Measurements from ENCODE around the gene KRTAP1-5. TPM values are rescaled to one million over a fixed set of nuclear protein-coding genes. Genes with fewer than 3 reads are reported as not detected.
"Not testable (repeated sequence)": the region's sequence is repeated elsewhere in the genome, so short reads cannot be mapped to it uniquely, and the experiment has no call there.

Gene KRTAP1-5
- total RNA-seq, 4 donors from 2014 or later: not detected

- H3K4me1 ChIP-seq: no peaks in the 10 kb centered on the region
- H3K27ac ChIP-seq (replicated peaks in 1 of 4): no peak overlapping the region
- intact Hi-C loops (cut with DNase I): no loop called here
- no peak overlapping the region for H3K4me3 ChIP-seq
- no peaks in the 10 kb centered on the region for H3K36me3 ChIP-seq
- TF ChIP-seq POLR2AphosphoS5 (IDR thresholded peaks at IDR 0.05): no peak
- TF ChIP-seq, protein P1, sequence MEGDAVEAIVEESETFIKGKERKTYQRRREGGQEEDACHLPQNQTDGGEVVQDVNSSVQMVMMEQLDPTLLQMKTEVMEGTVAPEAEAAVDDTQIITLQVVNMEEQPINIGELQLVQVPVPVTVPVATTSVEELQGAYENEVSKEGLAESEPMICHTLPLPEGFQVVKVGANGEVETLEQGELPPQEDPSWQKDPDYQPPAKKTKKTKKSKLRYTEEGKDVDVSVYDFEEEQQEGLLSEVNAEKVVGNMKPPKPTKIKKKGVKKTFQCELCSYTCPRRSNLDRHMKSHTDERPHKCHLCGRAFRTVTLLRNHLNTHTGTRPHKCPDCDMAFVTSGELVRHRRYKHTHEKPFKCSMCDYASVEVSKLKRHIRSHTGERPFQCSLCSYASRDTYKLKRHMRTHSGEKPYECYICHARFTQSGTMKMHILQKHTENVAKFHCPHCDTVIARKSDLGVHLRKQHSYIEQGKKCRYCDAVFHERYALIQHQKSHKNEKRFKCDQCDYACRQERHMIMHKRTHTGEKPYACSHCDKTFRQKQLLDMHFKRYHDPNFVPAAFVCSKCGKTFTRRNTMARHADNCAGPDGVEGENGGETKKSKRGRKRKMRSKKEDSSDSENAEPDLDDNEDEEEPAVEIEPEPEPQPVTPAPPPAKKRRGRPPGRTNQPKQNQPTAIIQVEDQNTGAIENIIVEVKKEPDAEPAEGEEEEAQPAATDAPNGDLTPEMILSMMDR (IDR thresholded peaks at IDR 0.05): no peak
- TF ChIP-seq EP300 (IDR thresholded peaks at IDR 0.05): no peak
- no peak for TF ChIP-seq POLR2A (IDR thresholded peaks at IDR 0.05; ENCODE audit: low read depth)
- H3K27me3 ChIP-seq: peaks cover 0 to 5% (median 0%) of the 10 kb centered on the region in 4 donors
- 89% methylated on average over 4 of the region's 4 CpGs for WGBS
- H3K9me3 ChIP-seq: no peaks in the 10 kb centered on the region
- no peak for DNase-seq (ENCODE audit: extremely low spot score)
Measured at GRCh38 chr17:41063449-41063848, 36.4 kb upstream of the KRTAP1-5 start.

- intact Hi-C loops (cut with DNase I): no loop called here
- Histone ChIP-seq H3K36me3 (no peaks in the 10 kb centered on the region), H3K4me1 (no peaks in the 10 kb centered on the region), H3K9me3 (peaks cover 0 to 5% (median 0%) of the 10 kb centered on the region in 4 donors), H3K27ac (replicated peaks in 1 of 4) (no peak overlapping the region), H3K27me3 (peaks cover 0 to 16% (median 0%) of the 10 kb centered on the region in 4 donors), H3K4me3 (no peak overlapping the region)
- TF ChIP-seq POLR2AphosphoS5 (IDR thresholded peaks at IDR 0.05): no peak
- TF ChIP-seq EP300 (IDR thresholded peaks at IDR 0.05): no peak
- TF ChIP-seq, protein P1 (IDR thresholded peaks at IDR 0.05): no peak
- no peak for TF ChIP-seq POLR2A (IDR thresholded peaks at IDR 0.05; ENCODE audit: low read depth)
- DNase-seq (ENCODE audit: extremely low spot score): no peak
- WGBS: 66% methylated on average over 1 of the region's 1 CpG
Measured at GRCh38 chr17:41061964-41062363, 35.0 kb upstream of the KRTAP1-5 start.

GRCh38 chr17:41060052-41060604, 33.1 kb upstream of the KRTAP1-5 start, which contains the start of gene KRTAP2-3:
KRTAP2-3 (minus strand) TSS chr17:41060114; CDS start chr17:41060050, 64 bp downstream.
- no peak within 1 kb of the TSS for H3K27ac ChIP-seq (replicated peaks in 1 of 4)
- H3K4me3 ChIP-seq: no peak within 1 kb of the TSS
- no peaks in the 10 kb centered on the region for H3K36me3 ChIP-seq
- H3K9me3 ChIP-seq: peaks cover 0 to 5% (median 0%) of the 10 kb centered on the region in 4 donors
- no peaks in the 10 kb centered on the region for H3K4me1 ChIP-seq
- no peak for TF ChIP-seq EP300 (IDR thresholded peaks at IDR 0.05)
- no peak for TF ChIP-seq POLR2A (IDR thresholded peaks at IDR 0.05; ENCODE audit: low read depth)
- TF ChIP-seq, protein P1 (IDR thresholded peaks at IDR 0.05): no peak
- TF ChIP-seq POLR2AphosphoS5 (IDR thresholded peaks at IDR 0.05): no peak
- no peak for DNase-seq (ENCODE audit: extremely low spot score)
- 77% methylated on average over 5 of the region's 6 CpGs for WGBS
- intact Hi-C loops (cut with DNase I): no loop called here
- H3K27me3 ChIP-seq: peaks cover 0 to 16% (median 0%) of the 10 kb centered on the region in 4 donors

DNA sequence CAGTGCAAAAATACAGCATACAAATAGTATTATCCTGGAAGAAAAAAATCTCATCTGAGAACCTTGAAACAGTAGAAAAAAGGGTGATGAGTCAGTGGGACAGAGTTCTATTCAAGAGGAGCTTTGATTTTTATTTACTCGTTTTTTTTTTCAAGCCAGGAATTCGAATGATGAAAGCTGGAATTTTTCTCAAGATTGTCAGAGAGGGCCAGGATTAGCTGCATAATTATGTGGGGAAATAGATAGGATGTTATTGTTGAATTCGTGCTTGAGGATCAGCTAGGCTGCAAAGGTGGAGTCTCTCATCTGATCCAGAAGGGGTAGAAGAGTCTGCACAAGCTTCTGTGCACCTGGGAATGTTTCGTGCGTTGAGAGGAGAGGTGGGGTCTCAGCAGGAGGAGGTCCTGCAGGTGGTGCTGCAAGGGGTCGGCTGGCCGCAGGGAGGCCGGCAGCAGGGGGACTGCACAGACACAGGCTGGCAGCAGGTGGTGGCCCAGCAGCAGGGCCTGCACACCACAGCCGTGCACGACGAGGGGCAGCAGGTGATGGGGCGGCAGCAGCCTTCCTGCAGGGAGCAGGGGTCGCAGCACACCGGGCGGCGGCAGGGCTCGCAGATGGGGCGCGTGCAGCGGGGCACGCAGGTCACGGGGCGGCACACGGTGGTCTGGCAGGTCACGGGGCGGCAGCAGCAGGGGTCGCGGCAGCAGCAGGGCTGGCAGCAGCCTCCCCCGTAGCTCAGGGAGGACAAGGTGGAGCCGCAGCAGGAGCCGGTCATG, 32.5 kb upstream of the KRTAP1-5 start:
- intact Hi-C loops (cut with DNase I); H3K9me3 ChIP-seq; H3K27ac ChIP-seq (replicated peaks in 1 of 4); H3K4me1 ChIP-seq; H3K4me3 ChIP-seq; DNase-seq (ENCODE audit: extremely low spot score); H3K36me3 ChIP-seq: not testable (repeated sequence)
- WGBS: 32% methylated on average over 8 of the region's 31 CpGs
- H3K27me3 ChIP-seq: peaks cover 0 to 16% (median 0%) of the 10 kb centered on the region in 4 donors

- WGBS: 93% methylated on average over 5 of the region's 5 CpGs
- H3K4me1 ChIP-seq: no peaks in the 10 kb centered on the region
- no peak for DNase-seq (ENCODE audit: extremely low spot score)
- no peak overlapping the region for H3K27ac ChIP-seq (replicated peaks in 1 of 4)
- peaks cover 0 to 5% (median 0%) of the 10 kb centered on the region in 4 donors for H3K9me3 ChIP-seq
- H3K4me3 ChIP-seq: no peak overlapping the region
- H3K36me3 ChIP-seq: no peaks in the 10 kb centered on the region
- intact Hi-C loops (cut with DNase I): no loop called here
- peaks cover 0 to 16% (median 0%) of the 10 kb centered on the region in 4 donors for H3K27me3 ChIP-seq
- TF ChIP-seq POLR2A (IDR thresholded peaks at IDR 0.05; ENCODE audit: low read depth) (no peak), POLR2AphosphoS5 (IDR thresholded peaks at IDR 0.05) (no peak), EP300 (IDR thresholded peaks at IDR 0.05) (no peak)
- TF ChIP-seq, protein P1 (IDR thresholded peaks at IDR 0.05): no peak
Measured at GRCh38 chr17:41058741-41059140, 31.7 kb upstream of the KRTAP1-5 start.
